Adrenal gland (tissue), 12 donors: Measurements from ENCODE around the gene MAPRE3. TPM values are rescaled to one million over a fixed set of nuclear protein-coding genes. Genes with fewer than 3 reads are reported as not detected.

Source experiments
- DNase-seq, 7 donors: peaks; one replicate each; pipeline ENCODE4 v3.0.0-alpha.2; 2019 to 2020
- H3K27ac ChIP-seq, 5 donors: fragments of 200-600 bp; sonication (generic) in 4 of 5; 1 replicate in 3 of 5; 2 replicates in 2 of 5; pipeline versions ENCODE4 v1.5.1 to v1.8.0; 2016 to 2020; ENCODE audit warnings: mild to moderate bottlenecking in 1 of 5
- H3K27me3 ChIP-seq: fragments of 200-600 bp; 2 replicates; pipeline ENCODE4 v1.8.0; 2021
- H3K36me3 ChIP-seq, 2 donors: fragments of 200-600 bp; replicated peaks in 1 of 2; 1 replicate in 1 of 2; 2 replicates in 1 of 2; pipeline versions ENCODE4 v1.5.1 to v1.8.0; 2018 to 2022
- H3K4me1 ChIP-seq, 2 donors: fragments of 200-600 bp; replicated peaks in 1 of 2; 1 replicate in 1 of 2; 2 replicates in 1 of 2; pipeline versions ENCODE4 v1.5.1 to v1.8.0; 2018 to 2021
- H3K4me3 ChIP-seq, 4 donors: fragments of 200-600 bp; sonication (generic) in 3 of 4; one replicate each; pipeline ENCODE4 v1.5.1; 2016 to 2018
- H3K9me3 ChIP-seq, 3 donors: fragments of 200-600 bp; sonication (generic) in 1 of 3; replicated peaks in 1 of 3; 1 replicate in 2 of 3; 2 replicates in 1 of 3; pipeline versions ENCODE4 v1.5.1 to v1.8.0; 2016 to 2021
- CTCF ChIP-seq, 6 experiments: fragments of 450-650 bp in 4 of 6; fragments of 200-600 bp in 2 of 6; sonication (generic) in 1 of 6; IDR thresholded peaks; 1 replicate in 5 of 6; 2 replicates in 1 of 6; pipeline versions ENCODE4 v1.5.1 to v1.8.0; 2016 to 2021; ENCODE audit warnings: antibody characterized with exemption in 6 of 6, mild to moderate bottlenecking in 2 of 6, moderate library complexity in 1 of 6
- POLR2A ChIP-seq, 2 donors: fragments of 450-650 bp; IDR thresholded peaks; one replicate each; pipeline ENCODE4 v1.6.1; 2017; ENCODE audit warnings: antibody characterized with exemption in 2 of 2, mild to moderate bottlenecking in 2 of 2, moderate library complexity in 1 of 2
- WGBS, 4 donors: extraction: QIAGEN DNeasy Blood & Tissue Kit in 2 of 4; methylation state at CpG; one replicate each; pipeline versions ENCODE4 v1.1.5 to v1.1.7; 2013 to 2017; 5-methylcytosine and 5-hydroxymethylcytosine counted together
- intact Hi-C, 2 donors: fragments of 100-400 bp; cut with DNase I; formaldehyde crosslinking; loops; one replicate each; pipeline versions ENCODE4 v1.14.1 to v1.15.0; 2022 to 2023
- polyA plus RNA-seq, 3 donors: library from polyadenylated mRNA; stranded (reverse); fragments of 200-250 nt in 2 of 3; fragments of 350-450 nt in 1 of 3; fragmentation: Illumina TruSeq in 1 of 3; extraction: RNeasy Lipid Tissue Mini Kit (QIAGEN cat#74804) in 1 of 3; gene quantifications; one replicate each; pipeline ENCODE4 v1.2.3, GENCODE V29; 2013 to 2014
- total RNA-seq, 9 donors: library from RNA; depleted of rRNA in 4 of 9; stranded (reverse); fragments of >200 nt in 4 of 9; fragments of 120-200 nt in 1 of 9; fragmentation: NEBNext Ultra II Directional in 1 of 9; extraction: Animal tissue kit (Norgen Biotek cat#: 25700) in 1 of 9; gene quantifications; one replicate each; pipeline versions ENCODE4 v1.1.0 to v1.2.4, GENCODE V29; 2013 to 2023
- donor health status: healthy with polysubstance abuse.
- donor health status: Bipolar disorder and iron deficiency.
- donor health status: DM: yes; HTN: yes; CAD: no.
- donor health status: DM: no; HTN: no; CAD: no.
- donor health status: DM: no; HTN: no; CAD: no.
- donor health status: DM: yes; HTN: yes; CAD: no.

Gene MAPRE3
- total and polyA plus RNA-seq, 12 donors = 11.0 to 73.0 (median 19.3) TPM

GRCh38 chr2:27000995-27001394 is 30.6 kb downstream of the MAPRE3 start:
- 94 to 100% (median 97%) methylated on average over 2 of the region's 2 CpGs for WGBS, 4 donors
- no peak for TF ChIP-seq CTCF (IDR thresholded peaks at IDR 0.05)
- TF ChIP-seq POLR2A (IDR thresholded peaks at IDR 0.05) = no peak
- no peak overlapping the region for H3K27ac ChIP-seq
- no peaks in the 10 kb centered on the region for H3K36me3 ChIP-seq
- no peaks in the 10 kb centered on the region for H3K4me1 ChIP-seq
- intact Hi-C loops = no loop called here
- no peak overlapping the region for H3K4me3 ChIP-seq
- DNase-seq = no peak
- H3K9me3 ChIP-seq = no peaks in the 10 kb centered on the region
- H3K27me3 ChIP-seq = no peaks in the 10 kb centered on the region

- TF ChIP-seq POLR2A (IDR thresholded peaks at IDR 0.05) (no peak), CTCF (IDR thresholded peaks at IDR 0.05) (no peak)
- Histone ChIP-seq H3K27ac (no peak overlapping the region), H3K36me3 (no peaks in the 10 kb centered on the region), H3K9me3 (no peaks in the 10 kb centered on the region), H3K27me3 (no peaks in the 10 kb centered on the region), H3K4me3 (no peak overlapping the region), H3K4me1 (peaks cover 0 to 5% of the 10 kb centered on the region in 2 donors)
- 44 to 71% (median 57%) methylated on average over 5 of the region's 5 CpGs for WGBS, 4 donors
- DNase-seq = no peak
- intact Hi-C loops = no loop called here
These were observed 31.5 kb downstream of the MAPRE3 start for GRCh38 chr2:27001950-27002349.

GRCh38 chr2:27003007-27003406 is 32.6 kb downstream of the MAPRE3 start:
- no peak for DNase-seq
- no peak for TF ChIP-seq POLR2A (IDR thresholded peaks at IDR 0.05)
- TF ChIP-seq CTCF (IDR thresholded peaks at IDR 0.05) = no peak
- WGBS, 4 donors = 93 to 99% (median 96%) methylated on average over 4 of the region's 4 CpGs

GRCh38 chr2:27003857-27004256 is 33.4 kb downstream of the MAPRE3 start:
- H3K4me1 ChIP-seq = peaks cover 9 to 15% of the 10 kb centered on the region in 2 donors
- no peak overlapping the region for H3K27ac ChIP-seq
- no peak for DNase-seq
- no peaks in the 10 kb centered on the region for H3K36me3 ChIP-seq
- no peak for TF ChIP-seq CTCF (IDR thresholded peaks at IDR 0.05)
- TF ChIP-seq POLR2A (IDR thresholded peaks at IDR 0.05) = no peak
- H3K9me3 ChIP-seq = no peaks in the 10 kb centered on the region
- H3K27me3 ChIP-seq = no peaks in the 10 kb centered on the region
- intact Hi-C loops = no loop called here
- no peak overlapping the region for H3K4me3 ChIP-seq
- WGBS, 4 donors = 89 to 92% (median 90%) methylated on average over 9 of the region's 9 CpGs

More at GRCh38 chr2:27003007-27003406, 32.6 kb downstream of the MAPRE3 start:
- Histone ChIP-seq H3K36me3 (no peaks in the 10 kb centered on the region), H3K9me3 (no peaks in the 10 kb centered on the region), H3K27me3 (no peaks in the 10 kb centered on the region), H3K4me1 (peaks cover 5 to 15% of the 10 kb centered on the region in 2 donors), H3K27ac (no peak overlapping the region), H3K4me3 (no peak overlapping the region)
- intact Hi-C loops = no loop called here
